ENCODE results near the gene GALNT9. TPM values are rescaled to one million over a fixed set of nuclear protein-coding genes. Genes with fewer than 3 reads are reported as not detected.

Gene GALNT9
- total RNA-seq, 4 donors from 2014 or later: 1.6 TPM; not detected in 3

DNA sequence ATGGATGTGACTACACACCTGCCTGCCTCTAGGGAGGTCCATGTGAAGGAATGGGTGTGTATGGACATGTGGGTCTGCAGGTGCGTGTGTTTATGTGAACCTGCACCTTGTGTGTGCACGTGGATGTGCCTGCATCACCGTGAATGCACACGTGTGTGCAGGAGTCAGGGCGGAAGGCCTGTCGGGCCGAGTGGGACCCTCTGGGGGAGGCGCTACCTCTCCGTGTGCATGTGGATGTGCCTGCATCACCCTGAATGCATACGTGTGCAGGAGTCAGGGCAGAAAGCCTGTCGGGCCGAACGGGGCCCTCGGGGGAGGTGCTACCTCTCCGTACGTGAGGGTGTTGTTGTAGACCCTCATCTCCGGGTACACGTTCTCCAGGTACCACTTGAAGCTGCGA lies 128.6 kb downstream of the GALNT9 start:
- peaks cover 0 to 45% of the 10 kb centered on the region in 2 donors for H3K27me3 ChIP-seq
- H3K4me3 ChIP-seq: no peak overlapping the region
- WGBS, 2 donors: 79 to 87% methylated on average over 14 to 19 of the region's 19 CpGs
- no peak for DNase-seq (ENCODE audit: low spot score in 2 of 2)
- H3K4me1 ChIP-seq: peaks cover 0 to 20% (median 6%) of the 10 kb centered on the region in 4 donors
- H3K36me3 ChIP-seq: no peaks in the 10 kb centered on the region
- TF ChIP-seq EP300 (IDR thresholded peaks at IDR 0.05) (no peak), CTCF (IDR thresholded peaks at IDR 0.05) (no peak), POLR2A (IDR thresholded peaks at IDR 0.05) (no peak)
- H3K27ac ChIP-seq: no peak overlapping the region
- no peaks in the 10 kb centered on the region for H3K9me3 ChIP-seq

DNA sequence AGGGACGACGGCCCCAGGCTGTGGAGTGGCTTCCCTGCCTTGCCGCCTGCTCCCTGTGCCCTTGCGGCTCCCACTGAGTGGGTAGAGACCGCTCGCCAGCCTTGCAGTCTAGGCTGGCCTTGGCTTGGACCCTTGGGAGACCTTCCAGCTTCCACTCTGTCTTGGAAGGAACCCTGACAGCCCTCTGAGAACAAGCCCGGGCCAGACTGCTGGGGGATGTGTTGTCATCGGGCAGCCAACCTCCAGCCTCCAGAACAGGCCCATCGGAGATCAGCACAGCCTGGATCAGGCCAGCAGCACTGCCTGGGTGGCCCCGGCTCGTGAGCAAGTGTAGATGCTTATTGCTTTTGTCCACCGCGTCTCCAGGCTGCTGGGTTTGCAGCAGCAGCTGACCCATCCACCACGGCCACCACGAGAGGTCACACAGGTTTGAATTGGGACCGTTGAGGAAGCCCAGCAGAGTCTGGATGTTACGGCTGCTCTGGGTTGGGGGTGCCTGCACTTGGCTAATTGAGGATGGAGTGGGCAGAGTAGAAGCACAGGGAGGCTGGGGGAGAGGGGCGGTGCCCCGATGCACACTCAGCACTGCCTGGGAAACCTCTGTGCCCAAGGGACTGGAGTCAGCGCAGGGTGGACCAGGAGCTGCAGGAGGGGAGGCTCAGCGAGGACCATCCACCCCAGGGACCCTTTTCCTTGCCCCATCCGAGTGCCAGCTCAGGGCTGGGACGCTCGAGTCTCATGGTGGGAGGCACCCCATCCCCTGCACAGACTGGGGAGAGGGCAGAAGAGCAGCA lies 129.7 kb downstream of the GALNT9 start:
- DNase-seq (ENCODE audit: low spot score in 2 of 2): no peak
- Histone ChIP-seq H3K27me3 (peaks cover 0 to 35% of the 10 kb centered on the region in 2 donors), H3K36me3 (no peaks in the 10 kb centered on the region), H3K9me3 (peaks cover 0 to under 1% (median 0%) of the 10 kb centered on the region in 4 donors), H3K4me1 (peaks cover 0 to 9% (median under 1%) of the 10 kb centered on the region in 4 donors), H3K4me3 (no peak overlapping the region), H3K27ac (no peak overlapping the region)
- WGBS, 2 donors: 70 to 71% methylated on average over 21 to 22 of the region's 24 CpGs
- no peak for TF ChIP-seq CTCF (IDR thresholded peaks at IDR 0.05)
- no peak for TF ChIP-seq POLR2A (IDR thresholded peaks at IDR 0.05)
- TF ChIP-seq EP300 (IDR thresholded peaks at IDR 0.05): no peak

GRCh38 chr12:132199101-132199500 lies 130.3 kb downstream of the GALNT9 start:
- DNase-seq (ENCODE audit: low spot score in 2 of 2): no peak
- Histone ChIP-seq H3K4me3 (no peak overlapping the region), H3K36me3 (no peaks in the 10 kb centered on the region), H3K27me3 (peaks cover 0 to 33% of the 10 kb centered on the region in 2 donors), H3K4me1 (peaks cover 0 to 3% (median 0%) of the 10 kb centered on the region in 4 donors), H3K9me3 (peaks cover 0 to 6% (median 0%) of the 10 kb centered on the region in 4 donors), H3K27ac (no peak overlapping the region)
- TF ChIP-seq CTCF (IDR thresholded peaks at IDR 0.05) (no peak), EP300 (IDR thresholded peaks at IDR 0.05) (no peak), POLR2A (IDR thresholded peaks at IDR 0.05) (no peak)
- 80 to 87% methylated on average over 13 to 16 of the region's 18 CpGs for WGBS, 2 donors

DNA sequence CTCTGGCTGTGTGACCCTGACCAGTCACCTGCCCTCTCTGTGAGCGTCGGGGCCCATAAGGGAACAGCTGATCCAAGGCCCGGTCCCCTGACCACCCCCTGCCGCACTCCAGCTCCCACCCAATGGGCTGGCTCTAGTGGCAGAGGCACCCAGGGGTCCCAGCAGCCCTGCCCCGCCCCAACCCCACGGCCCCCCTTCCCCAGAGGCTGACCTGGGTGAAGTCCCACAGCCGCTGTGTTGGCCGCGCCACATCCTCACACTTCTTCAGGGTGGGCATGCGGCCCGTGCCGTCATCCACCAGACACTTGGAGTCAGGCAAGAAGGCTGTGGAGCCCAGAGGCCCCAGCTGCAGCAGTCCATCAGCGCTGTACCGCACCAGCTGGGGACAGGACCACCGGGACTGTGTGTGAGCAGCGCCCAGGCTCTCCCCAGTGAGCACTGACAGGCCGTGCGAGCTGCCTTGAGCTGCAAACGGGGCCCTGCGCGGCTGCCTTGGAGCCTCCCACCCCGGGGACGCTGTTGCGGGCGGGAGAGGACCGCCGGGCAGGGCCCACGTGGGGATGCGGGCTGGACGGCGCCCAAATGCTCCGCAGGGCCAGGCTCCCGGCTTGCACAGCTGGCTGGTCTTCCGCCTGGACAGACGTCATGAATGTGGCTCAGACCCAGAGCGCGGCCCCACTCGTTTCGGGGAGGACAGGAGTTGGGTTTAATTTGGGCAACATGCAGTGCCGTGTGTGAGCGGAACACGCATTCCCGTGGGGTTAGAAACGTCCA lies 131.6 kb downstream of the GALNT9 start:
- DNase-seq (ENCODE audit: low spot score in 2 of 2): no peak
- Histone ChIP-seq H3K4me3 (no peak overlapping the region), H3K9me3 (peaks cover 0 to 18% (median 0%) of the 10 kb centered on the region in 4 donors), H3K4me1 (no peaks in the 10 kb centered on the region), H3K27ac (no peak overlapping the region), H3K27me3 (peaks cover 0 to 23% of the 10 kb centered on the region in 2 donors), H3K36me3 (no peaks in the 10 kb centered on the region)
- 71 to 84% methylated on average over 19 to 35 of the region's 44 CpGs for WGBS, 2 donors
- TF ChIP-seq EP300 (IDR thresholded peaks at IDR 0.05) (no peak), CTCF (IDR thresholded peaks at IDR 0.05) (no peak), POLR2A (IDR thresholded peaks at IDR 0.05) (no peak)

Data from tibial nerve (tissue), 4 donors.